ENCODE data around the gene CCNT2. TPM values are rescaled to one million over a fixed set of nuclear protein-coding genes. Genes with fewer than 3 reads are reported as not detected.

Gene CCNT2
- total RNA-seq, 1 experiment from 2014 or later = 38.1 TPM

DNA sequence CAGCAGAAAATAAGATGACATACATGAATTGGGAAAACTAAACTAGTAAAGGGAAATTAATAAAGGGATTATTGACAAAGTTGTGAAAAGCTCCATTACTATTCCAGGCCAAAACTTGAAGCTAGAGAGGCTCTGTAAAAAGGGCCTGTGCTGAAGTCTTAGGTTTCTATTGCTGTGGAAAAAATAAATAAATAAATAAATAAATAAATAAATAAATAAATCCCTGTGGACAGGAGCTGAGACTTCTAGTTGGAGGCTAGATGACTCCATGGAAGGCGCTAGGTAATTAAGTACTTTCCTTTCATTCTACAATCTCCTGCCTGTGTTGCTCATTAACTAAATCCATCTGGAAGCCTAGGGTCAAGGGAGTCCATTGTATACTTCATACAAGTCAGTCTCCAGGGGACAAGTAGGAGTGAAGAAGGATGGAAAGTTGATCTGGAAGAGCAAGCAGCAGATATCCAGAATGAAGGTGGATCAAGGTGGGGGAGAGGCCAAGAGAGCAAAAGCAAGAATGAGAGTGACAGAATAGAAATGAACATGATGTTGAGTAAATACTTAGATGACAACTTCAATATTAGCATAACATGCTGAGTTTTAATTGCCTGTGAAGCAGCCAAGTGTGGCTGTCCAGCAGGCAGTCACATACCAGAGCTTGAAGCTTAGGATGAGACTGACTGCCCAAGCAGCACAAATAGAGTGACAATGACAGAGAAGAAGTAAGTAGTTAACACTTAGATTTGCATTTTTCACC is 26.2 kb upstream of the CCNT2 start (continued):
- TF ChIP-seq, protein P1, sequence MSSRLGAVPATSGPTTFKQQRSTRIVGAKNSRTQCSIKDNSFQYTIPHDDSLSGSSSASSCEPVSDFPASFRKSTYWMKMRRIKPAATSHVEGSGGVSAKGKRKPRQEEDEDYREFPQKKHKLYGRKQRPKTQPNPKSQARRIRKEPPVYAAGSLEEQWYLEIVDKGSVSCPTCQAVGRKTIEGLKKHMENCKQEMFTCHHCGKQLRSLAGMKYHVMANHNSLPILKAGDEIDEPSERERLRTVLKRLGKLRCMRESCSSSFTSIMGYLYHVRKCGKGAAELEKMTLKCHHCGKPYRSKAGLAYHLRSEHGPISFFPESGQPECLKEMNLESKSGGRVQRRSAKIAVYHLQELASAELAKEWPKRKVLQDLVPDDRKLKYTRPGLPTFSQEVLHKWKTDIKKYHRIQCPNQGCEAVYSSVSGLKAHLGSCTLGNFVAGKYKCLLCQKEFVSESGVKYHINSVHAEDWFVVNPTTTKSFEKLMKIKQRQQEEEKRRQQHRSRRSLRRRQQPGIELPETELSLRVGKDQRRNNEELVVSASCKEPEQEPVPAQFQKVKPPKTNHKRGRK (CRISPR knock-in tag; IDR thresholded peaks at IDR 0.05; ENCODE audit: borderline replicate concordance) = no peak
- TF ChIP-seq ATF1 (CRISPR knock-in tag; IDR thresholded peaks at IDR 0.05) (no peak), HMGXB4 (CRISPR knock-in tag; IDR thresholded peaks at IDR 0.05) (no peak), USF2 (CRISPR knock-in tag; IDR thresholded peaks at IDR 0.05) (no peak), ZNF219 (CRISPR knock-in tag; IDR thresholded peaks at IDR 0.05; ENCODE audit: borderline replicate concordance) (no peak), STAT6 (CRISPR knock-in tag; conservative IDR thresholded peaks at IDR 0.05; ENCODE audit: low read depth) (no peak), SMAD4 (CRISPR knock-in tag; IDR thresholded peaks at IDR 0.05) (no peak), NFE2L1 (CRISPR knock-in tag; IDR thresholded peaks at IDR 0.05) (no peak), FOXJ3 (CRISPR knock-in tag; IDR thresholded peaks at IDR 0.05; ENCODE audit: borderline replicate concordance) (no peak), NR1H2 (CRISPR knock-in tag; IDR thresholded peaks at IDR 0.05) (no peak), SMAD3 (CRISPR knock-in tag; IDR thresholded peaks at IDR 0.05; ENCODE audit: borderline replicate concordance) (no peak), EMX1 (CRISPR knock-in tag; IDR thresholded peaks at IDR 0.05) (no peak), OVOL2 (CRISPR knock-in tag; IDR thresholded peaks at IDR 0.05; ENCODE audit: borderline replicate concordance) (no peak)
- TF ChIP-seq, protein P2, sequence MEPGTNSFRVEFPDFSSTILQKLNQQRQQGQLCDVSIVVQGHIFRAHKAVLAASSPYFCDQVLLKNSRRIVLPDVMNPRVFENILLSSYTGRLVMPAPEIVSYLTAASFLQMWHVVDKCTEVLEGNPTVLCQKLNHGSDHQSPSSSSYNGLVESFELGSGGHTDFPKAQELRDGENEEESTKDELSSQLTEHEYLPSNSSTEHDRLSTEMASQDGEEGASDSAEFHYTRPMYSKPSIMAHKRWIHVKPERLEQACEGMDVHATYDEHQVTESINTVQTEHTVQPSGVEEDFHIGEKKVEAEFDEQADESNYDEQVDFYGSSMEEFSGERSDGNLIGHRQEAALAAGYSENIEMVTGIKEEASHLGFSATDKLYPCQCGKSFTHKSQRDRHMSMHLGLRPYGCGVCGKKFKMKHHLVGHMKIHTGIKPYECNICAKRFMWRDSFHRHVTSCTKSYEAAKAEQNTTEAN (CRISPR knock-in tag; IDR thresholded peaks at IDR 0.05) = no peak
- TF ChIP-seq, protein P3, sequence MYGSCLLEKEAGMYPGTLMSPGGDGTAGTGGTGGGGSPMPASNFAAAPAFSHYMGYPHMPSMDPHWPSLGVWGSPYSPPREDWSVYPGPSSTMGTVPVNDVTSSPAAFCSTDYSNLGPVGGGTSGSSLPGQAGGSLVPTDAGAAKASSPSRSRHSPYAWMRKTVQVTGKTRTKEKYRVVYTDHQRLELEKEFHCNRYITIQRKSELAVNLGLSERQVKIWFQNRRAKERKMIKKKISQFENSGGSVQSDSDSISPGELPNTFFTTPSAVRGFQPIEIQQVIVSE (CRISPR knock-in tag; IDR thresholded peaks at IDR 0.05; ENCODE audit: borderline replicate concordance) = no peak

DNA sequence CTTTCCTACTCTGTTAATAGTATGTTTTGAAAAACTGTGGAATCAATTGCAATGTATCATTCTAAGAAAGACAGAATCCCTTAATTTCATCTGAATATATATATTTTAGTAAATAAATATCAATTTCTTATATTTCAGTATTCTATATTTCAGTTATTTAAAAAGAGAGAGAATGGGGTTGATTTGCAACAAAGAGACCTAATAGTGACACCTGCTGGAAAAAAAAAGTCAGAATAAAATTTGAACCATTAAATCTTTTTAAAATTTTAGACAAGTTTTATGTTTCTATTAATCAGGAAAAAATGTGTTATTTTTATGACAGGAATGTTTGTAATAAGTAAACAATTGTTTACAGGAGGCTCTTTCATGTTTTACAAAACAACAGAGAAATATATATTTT is 20.7 kb upstream of the CCNT2 start:
- Mint-ChIP-seq H3K4me1 (no peaks in the 10 kb centered on the region), H3K9me3 (no peaks in the 10 kb centered on the region), H3K36me3 (no peaks in the 10 kb centered on the region), H3K27me3 (ENCODE audit: low read depth) (no peaks in the 10 kb centered on the region), H3K4me3 (no peak overlapping the region), H3K27ac (no peak overlapping the region)
- no peak for DNase-seq (ENCODE audit: low spot score)
- ChIA-PET CTCF (interaction anchor here (0.6 to 1.4 kb wide), 9 partner anchors 20 to 447 kb away, joined by 3 to 15 read pairs (median 3); no protein-coding TSS in a partner anchor), POLR2A (no interaction called here)
- ATAC-seq = no peak
- TF ChIP-seq TEAD1 (CRISPR knock-in tag; IDR thresholded peaks at IDR 0.05) (no peak), JAZF1 (CRISPR knock-in tag; IDR thresholded peaks at IDR 0.05) (no peak), TEAD4 (CRISPR knock-in tag; IDR thresholded peaks at IDR 0.05) (no peak), HMGA2 (CRISPR knock-in tag; IDR thresholded peaks at IDR 0.05) (no peak), TCF7 (CRISPR knock-in tag; IDR thresholded peaks at IDR 0.05; ENCODE audit: low read depth) (no peak), ETV6 (CRISPR knock-in tag; IDR thresholded peaks at IDR 0.05) (no peak), GABPB1 (CRISPR knock-in tag; IDR thresholded peaks at IDR 0.05) (no peak), OVOL2 (CRISPR knock-in tag; IDR thresholded peaks at IDR 0.05; ENCODE audit: borderline replicate concordance) (no peak), KAT7 (CRISPR knock-in tag; IDR thresholded peaks at IDR 0.05; ENCODE audit: borderline replicate concordance) (no peak)
- TF ChIP-seq, protein P2 (CRISPR knock-in tag; IDR thresholded peaks at IDR 0.05) = no peak
